Measurements from ENCODE around the gene C21orf91. TPM values are rescaled to one million over a fixed set of nuclear protein-coding genes. Genes with fewer than 3 reads are reported as not detected.
"Not testable (repeated sequence)": the region's sequence is repeated elsewhere in the genome, so short reads cannot be mapped to it uniquely, and the experiment has no call there.

C21orf91 gene
- polyA plus RNA-seq, 5 donors: 14.3 to 25.7 (median 20.5) TPM

DNA sequence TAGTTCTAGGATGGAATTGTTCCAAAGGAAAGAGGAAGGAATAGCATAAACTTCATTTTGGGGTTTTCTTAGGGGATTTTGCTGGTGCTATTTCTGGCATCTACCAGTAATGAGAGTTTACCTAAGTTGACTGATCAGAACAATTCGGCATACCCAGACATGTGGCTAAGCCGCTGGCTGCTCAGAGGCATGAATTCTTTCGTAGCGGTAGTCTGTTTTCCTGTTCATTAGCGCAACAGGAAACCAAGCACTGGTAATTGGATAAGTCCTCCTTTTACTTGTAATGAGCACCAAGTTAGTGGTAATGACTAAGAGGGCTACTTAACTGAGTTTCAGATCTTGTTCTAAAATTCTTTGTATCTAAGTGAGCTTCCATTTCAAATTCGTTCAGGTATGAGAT, 38.6 kb downstream of the C21orf91 start:
- DNase-seq: no peak

DNA sequence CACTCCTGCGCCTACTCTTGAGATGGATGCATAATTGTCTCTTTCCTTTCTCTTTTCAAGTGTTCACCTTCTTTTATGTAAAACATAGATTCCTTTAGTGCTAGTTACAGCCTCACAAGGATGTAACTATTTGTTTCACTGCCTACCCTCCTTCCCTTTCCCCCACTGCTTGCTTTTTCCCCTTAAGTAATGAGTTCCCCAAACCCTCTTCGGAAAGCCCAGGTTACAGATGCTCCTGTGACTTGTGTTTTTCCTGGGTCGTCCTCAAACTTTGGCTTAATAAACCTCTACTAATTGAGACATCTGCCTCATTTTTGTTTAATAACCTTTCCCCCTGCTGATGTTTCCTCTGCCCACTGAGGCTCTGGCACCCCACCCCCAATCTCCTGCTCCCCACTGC, 39.2 kb downstream of the C21orf91 start:
- DNase-seq: no peak

DNA sequence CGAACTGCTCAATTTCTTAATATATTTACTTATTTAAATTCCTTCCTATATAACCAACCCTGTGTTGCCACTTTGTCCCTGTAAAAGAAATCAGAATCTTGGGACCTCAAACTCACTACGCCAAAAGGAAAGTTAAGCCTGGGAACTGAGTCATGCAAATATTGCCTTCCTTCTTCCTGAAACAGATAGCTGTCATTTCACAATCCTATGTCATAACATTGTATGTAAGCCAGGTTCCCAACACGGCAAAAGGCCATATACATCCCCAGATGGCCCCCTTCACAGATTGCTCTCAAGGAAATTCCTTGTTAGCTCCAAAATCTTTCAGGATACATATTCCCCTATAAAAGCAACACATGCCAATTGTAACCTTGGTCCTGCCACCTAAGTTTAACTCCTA, 39.7 kb downstream of the C21orf91 start:
- DNase-seq: no peak

DNA sequence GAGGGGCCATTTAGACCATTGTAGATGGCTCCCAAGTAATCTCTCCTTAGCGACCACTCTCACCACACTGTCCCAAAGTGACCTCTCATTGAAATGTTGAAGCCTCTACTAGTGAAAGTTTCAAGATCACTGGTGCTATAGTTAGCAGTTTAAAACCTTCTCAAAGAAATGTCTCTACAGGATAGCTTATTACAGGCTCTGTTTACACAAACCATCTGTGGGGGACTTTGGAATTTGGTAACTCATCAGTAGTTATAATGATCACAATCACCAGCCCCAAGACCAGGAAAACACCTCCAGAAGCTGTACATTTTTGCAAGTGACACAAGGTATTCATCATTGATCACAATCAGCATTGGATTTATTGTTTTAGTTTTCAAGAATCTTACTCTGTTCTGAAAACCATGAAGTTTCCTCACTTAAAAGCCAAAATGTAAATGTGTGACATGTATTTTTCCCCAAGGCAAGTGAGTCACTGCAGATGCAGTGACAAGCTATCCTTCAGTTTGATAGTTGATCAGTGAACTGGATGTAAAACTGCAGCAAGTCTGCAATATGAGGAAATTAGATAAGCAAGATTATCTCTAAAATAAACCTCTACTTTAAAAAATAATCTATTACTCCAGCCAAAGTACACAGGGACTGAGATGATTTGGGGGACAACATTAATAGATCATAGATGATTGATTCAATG, 41.9 kb downstream of the C21orf91 start:
- DNase-seq: no peak

DNA sequence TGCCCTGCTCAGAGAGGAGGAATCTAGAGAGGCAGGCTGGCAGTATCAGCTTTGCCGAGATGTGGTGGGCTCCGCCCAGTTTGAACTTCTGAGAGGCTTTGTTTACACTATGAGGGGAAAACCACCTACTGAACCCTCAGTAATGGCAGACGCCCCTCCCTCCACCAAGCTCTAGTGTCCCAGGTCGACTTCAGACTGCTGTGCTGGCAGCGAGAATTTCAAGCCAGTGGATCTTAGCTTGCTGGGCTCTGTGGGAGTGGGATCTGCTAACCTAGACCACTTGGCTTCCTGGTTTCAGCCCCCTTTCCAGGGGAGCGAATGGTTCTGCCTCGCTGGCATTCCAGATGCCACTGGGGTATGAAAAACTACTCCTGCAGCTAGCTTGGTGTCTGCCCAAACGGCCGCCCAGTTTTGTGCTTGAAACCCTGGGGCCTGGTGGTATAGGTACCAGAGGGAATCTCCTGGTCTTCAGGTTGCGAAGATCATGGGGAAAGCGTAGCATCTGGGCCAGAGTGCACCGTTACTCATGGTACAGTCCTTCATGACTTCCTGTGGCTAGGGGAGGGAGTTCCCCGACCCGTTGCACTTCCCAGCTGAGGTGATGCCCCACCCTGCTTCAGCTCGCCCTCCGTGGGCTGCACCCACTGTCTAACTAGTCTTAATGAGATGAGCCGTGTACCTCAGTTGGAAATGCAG, 43.6 kb downstream of the C21orf91 start:
- DNase-seq: no peak

DNA sequence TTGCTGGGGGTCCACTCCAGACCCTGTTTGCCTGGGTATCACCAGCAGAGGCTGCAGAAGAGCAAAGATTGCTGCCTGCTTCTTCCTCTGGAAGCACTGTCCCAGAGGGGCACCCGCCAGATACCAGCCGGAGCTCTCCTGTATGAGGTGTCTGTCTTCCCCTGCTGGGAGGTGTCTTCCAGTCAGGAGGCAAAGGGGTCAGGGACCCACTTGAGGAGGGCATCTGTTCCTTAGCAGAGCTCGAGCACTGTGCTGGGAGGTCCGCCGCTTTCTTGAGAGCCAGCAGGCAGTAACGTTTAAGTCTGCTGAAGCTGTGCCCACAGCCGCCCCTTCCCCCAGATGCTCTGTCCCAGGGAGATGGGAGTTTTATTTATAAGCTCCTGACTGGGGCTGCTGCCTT, 44.1 kb downstream of the C21orf91 start:
- DNase-seq: not testable (repeated sequence)

DNA sequence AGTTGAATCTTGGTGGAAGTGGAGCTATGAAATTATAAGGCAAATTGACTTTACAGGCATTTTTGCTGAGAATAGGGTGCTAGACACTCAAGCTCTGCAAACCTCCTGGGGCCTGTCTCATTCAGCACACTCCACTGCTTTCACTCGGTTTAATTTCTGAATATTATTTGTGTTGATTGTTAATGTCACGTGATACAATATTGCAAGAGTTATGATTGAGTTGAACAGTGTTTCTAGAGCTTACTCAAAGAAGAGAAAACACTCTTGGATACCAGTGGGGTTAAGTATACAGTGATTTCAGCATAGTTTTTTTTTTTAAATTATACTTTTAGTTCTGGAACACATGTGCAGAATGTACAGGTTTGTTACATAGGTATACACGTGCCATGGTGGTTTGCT, 49.7 kb downstream of the C21orf91 start:
- DNase-seq: no peak

DNA sequence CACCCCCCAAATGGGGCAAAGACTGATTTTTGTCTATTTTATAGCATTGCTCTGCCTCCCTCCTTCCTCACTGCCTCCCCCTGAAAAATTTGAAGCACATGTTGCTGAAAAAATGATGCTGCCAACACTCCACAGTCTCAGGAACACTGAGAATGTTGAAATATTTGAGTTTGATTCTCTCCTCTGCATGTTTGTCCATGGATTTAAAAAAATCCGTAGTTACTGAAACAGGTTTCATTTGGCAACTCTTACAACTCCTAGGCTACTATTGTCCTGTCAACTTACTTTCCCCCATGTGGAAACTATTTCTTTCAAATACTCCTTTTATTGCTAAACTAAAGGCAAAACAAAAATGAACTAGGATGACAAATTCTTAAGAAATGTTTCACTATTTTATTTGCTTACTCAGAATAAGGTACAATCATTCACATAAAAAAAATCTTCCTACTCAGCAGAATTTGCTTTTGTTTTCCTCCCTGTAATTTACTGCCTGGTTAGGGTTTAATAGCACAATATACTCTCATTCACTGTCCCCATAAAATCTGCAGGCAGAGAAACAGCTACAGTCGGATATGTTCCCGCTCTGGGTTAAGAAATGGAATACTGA, 50.2 kb downstream of the C21orf91 start:
- DNase-seq: no peak

DNA sequence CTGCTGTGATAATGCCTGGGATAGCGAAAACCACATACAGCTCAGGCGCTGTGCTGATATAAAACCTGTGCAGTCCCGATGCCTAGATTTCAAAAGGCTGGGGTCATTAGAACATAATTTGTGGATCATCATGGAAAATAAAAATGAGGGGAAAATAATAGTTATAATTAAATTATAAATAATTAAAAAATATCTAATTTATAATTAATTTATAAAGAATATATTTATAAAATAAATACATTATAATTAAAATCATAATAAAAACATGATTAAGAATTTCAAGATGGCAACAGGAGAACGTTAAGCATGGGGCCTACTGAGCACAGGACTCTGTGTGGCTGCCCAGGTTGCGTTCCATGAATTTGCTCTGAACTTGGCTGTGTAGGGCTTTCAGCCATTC, 53.9 kb downstream of the C21orf91 start:
- no peak for DNase-seq

DNA sequence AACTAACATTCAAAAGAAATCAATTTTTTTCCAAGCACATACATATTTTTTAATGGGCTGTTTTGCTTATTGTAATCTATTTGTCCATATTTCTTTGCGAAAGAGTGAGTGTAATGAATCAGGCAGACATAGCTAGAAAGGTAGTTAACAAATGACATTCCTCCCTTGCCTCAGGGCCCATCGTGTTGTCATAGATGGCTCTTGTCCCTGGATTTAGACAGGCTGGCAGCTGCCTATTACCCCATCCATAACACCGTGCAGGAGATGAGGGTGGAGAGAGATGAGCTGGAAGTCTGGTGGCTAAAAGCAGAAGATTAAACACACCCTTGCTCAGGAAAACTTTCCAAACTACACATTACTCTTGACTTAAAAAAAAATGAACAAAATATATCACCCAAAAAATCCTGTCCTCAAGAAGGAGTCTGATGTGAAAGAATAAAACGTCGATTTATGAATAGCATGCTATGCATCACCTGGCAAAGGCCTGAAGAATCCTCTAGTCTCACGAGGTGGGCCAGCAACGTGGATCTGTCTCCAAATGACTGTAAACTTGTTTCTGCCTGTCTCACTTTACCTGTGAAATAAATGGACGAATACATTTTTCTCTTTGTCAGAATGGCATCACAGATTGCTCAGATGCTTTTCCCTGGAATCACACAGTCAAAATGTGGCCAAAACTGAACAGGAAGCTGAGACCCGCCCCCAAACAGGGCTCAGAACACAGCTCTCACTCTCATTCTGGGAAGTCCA, 55.7 kb downstream of the C21orf91 start:
- no peak for DNase-seq

DNA sequence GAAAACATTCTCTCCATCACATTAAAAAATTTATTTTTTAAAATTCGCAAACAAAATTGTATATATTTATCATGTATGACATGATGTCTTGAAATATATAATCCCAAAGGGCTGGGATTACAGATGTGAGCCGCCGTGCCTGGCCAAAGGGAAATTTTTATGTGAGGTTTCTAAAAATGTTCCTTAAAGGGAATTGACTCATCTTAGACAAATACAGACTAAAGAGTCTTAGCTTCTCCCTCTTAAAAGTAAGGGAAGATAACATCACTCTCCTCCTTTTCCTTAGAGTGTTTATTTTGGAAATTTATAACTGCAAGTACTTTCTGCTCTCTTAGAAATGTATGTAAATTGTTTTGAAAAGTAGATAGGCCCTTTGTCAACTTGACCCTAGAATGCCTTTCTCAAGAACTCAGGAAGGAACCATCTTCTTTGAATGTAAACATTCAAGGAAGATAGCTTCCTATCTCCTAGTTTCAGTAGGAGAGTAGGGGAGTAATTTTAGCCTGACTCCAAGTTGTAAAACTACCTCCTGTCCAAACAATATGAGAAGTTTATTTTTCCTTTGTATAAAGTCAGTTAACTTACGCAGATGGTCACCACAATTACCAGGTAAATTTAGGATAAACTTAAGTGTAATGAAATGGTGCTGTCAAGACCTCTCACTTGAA, 59.5 kb downstream of the C21orf91 start:
- DNase-seq: no peak

DNA sequence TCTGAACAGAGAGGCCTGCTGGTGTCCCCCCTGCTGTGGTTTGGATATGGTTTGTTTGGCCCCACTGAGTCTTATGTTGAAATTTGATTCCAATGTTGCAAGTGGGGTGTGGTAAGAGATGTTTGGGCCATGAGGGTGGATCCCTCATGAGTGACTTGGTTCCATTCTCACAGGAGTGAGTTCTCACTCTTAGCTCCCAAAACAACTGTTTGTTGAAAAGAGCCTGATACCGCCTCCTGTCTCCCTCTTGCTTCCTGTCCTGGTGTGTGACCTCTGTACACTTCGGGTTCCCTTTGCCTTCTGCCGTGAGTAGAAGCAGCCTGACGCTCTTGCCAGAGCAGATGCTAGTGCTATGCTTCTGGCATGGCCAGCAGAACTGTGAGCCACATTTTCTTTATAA, 60.5 kb downstream of the C21orf91 start:
- no peak for DNase-seq

DNA sequence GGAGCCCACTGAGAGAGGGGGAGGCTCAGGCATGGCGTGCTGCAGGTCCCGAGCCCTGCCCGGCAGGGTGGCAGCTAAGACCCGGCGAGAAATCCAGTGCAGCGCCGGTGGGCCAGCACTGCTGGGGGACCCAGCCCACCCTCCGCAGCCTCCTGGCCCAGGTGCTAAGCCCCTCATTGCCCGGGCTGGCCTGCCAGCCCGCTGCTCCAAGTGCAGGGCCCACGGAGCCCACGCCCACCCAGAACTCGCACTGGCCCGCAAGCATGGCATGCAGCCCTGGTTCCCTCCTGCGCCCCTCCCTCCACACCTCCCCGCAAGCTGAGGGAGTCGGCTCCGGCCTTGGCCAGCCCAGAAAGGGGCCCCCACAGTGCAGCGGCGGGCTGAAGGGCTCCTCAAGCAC, 61.5 kb downstream of the C21orf91 start:
- DNase-seq: no peak

DNA sequence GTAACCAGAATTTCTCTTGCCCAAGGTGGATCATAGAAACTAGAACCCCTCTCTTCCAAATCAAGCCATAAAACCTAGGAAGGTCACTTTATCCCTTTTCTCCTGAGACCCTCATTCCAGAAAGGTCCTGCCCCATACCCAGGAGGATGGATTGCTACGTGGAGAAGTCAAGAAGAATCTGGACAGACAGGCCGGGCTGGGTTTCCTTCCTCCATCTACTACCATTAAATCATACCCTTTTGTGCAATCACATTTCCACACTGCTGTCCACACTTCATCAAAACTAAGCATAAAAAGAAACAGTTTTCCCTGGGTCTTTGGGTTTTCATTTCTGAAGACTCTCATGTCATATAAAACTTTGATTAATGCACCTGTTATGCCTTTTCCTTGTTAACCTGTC, 65.4 kb downstream of the C21orf91 start:
- DNase-seq: no peak

DNA sequence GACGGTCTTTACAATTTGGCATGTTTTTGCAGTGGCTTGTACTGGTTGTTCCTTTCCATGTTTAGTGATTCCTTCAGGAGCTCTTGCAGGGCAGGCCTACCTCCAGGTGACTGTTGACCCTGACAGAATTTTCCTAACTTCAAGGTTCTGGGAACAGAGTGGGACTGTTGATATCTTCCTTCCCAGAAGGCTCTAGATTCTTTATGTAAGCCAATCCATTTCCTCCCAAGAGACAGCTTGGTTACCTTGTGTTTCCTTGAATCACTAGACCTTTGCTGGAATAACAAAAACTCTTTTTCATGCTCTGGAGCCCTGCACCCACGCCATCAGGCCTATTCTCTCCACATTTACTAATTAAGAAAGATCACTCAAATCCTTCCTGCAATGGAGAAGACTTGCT, 67.0 kb downstream of the C21orf91 start:
- no peak for DNase-seq

DNA sequence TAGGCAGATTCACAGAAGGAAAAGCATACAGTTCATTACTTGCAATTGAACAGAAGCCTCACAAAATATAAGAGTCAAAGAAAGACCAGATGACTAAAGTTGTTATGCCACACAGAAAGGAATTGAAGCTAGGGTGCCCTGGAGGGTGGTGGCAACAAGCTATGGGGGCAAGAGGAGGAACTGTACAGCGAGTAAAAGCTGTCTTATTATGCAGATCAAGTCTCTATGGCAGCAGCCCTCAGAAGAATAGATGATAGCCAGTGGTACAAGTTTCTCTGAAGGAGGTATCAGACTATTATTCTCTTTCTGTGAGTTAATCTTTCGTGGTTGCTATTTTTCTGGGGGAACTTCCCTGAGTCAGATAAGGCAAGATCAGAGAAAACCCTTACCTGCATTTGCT, 72.2 kb downstream of the C21orf91 start:
- DNase-seq: no peak

DNA sequence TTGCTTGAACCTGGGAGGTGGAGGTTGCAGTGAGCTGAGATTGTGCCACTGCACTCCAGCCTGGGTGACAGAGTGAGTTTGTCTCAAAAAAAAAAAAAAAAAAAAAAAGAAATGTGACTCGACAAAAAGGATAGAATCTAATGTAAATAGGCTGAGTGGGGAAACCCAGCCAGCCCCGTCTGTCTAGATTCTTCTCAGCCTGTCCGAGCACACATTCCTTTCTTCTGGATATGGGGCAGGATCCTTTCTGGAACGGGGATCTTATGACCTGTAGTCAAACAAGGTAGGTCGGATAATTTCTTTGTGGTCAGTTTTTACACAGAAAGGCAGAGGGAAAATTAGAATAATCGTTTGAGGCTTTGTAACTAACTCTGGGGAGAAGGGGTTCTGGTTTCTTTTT, 74.1 kb downstream of the C21orf91 start:
- DNase-seq: no peak

DNA sequence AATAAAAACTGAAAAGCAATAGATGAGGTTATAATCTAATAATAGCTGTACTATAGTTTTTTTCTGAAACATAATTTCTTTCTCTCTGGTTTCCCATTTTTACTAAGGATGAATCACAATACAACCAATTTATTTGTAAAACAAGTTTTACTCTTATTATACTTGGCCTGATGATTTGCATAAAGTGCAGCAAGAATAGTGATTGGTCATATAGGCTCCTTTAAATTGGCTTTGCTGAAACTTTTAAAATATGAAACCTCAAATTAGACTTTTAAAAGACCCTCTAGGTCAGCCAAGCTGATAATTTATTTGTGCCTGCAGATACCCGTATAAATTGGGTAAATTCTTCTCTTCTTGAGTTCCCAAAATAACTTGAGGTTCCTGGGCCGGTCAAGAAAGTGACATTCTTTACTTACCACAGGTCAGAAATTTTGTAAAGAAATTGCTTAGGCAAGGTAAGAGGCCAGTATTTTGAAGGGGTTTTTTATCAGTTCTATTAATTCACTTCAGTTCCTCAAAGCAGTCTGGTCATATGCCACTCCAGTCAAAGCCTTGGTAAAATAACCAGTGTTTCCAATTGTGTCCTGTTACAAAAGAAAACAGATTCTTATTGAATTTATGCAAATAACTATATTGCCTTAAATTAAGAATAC, 76.1 kb downstream of the C21orf91 start:
- no peak for DNase-seq

DNA sequence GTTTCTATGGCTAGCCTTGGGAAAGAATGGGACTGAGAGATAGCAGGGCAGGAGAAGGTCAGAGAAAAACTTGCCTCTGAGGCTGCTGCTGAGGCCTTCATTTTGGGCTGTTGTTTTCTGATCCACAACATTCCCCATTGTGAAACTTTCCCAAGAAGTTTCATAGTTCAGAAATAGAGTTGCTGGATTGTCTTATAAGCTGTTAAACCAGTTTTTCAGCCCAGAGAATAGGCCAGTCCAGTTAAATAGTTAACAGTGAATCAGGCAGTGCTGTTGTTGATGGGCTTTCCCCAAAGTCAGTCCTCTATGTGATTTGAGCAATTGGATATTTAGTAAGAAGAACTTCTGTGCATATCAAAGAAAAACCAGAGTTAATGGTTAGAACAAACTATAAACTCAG, 77.0 kb downstream of the C21orf91 start:
- no peak for DNase-seq

Data from right lung (tissue), 5 donors.